MM.1S (cell line): Measurements from ENCODE around the gene PRKCE.

Experiments used
- DNase-seq: peaks from one replicate; pipeline ENCODE4 v3.0.0-alpha.2; 2015
- H2AFZ ChIP-seq: fragments of 300-600 bp; sonication (generic); 2 replicates; pipeline ENCODE4 v1.6.0; 2016; ENCODE audit warnings: antibody characterized with exemption, low read length
- H3F3A ChIP-seq: fragments of 300-600 bp; sonication (generic); 2 replicates; pipeline ENCODE4 v1.6.1; 2016; ENCODE audit warnings: mild to moderate bottlenecking, antibody characterized with exemption, low read length, moderate library complexity, mixed read lengths; ENCODE audit not compliant: insufficient read depth
- H3K27ac ChIP-seq: fragments of 300-600 bp; sonication (generic); 2 replicates; pipeline ENCODE4 v1.5.1; 2016; ENCODE audit warnings: mild to moderate bottlenecking, low read length
- H3K27me3 ChIP-seq: fragments of 300-600 bp; sonication (generic); replicated peaks from 2 replicates; pipeline ENCODE4 v1.6.0; 2016; ENCODE audit warnings: low read length; ENCODE audit not compliant: insufficient read depth
- H3K36me3 ChIP-seq: fragments of 300-600 bp; sonication (generic); replicated peaks from 2 replicates; pipeline ENCODE4 v1.6.1; 2016; ENCODE audit warnings: mild to moderate bottlenecking, low read length, mixed read lengths; ENCODE audit not compliant: insufficient read depth
- H3K4me1 ChIP-seq: fragments of 300-600 bp; sonication (generic); 2 replicates; pipeline ENCODE4 v1.6.1; 2016; ENCODE audit warnings: low read length, mixed read lengths
- H3K4me2 ChIP-seq: fragments of 300-600 bp; sonication (generic); 2 replicates; pipeline ENCODE4 v1.6.0; 2016; ENCODE audit warnings: low read depth, low read length
- H3K4me3 ChIP-seq: fragments of 300-600 bp; sonication (generic); 2 replicates; pipeline ENCODE4 v1.5.1; 2016; ENCODE audit warnings: low read length, mixed read lengths
- H3K79me2 ChIP-seq: fragments of 300-600 bp; sonication (generic); 2 replicates; pipeline ENCODE4 v1.6.1; 2016; ENCODE audit warnings: mixed run types, low read length, mixed read lengths
- H3K9ac ChIP-seq: fragments of 300-600 bp; sonication (generic); 2 replicates; pipeline ENCODE4 v1.6.1; 2016; ENCODE audit warnings: low read length, mixed read lengths
- H3K9me2 ChIP-seq: fragments of 300-600 bp; sonication (generic); replicated peaks from 2 replicates; pipeline ENCODE4 v1.6.1; 2016; ENCODE audit warnings: mild to moderate bottlenecking, low read length, mixed read lengths; ENCODE audit not compliant: insufficient read depth
- H3K9me3 ChIP-seq: fragments of 300-600 bp; sonication (generic); replicated peaks from 2 replicates; pipeline ENCODE4 v1.6.1; 2016; ENCODE audit warnings: mild to moderate bottlenecking, low read length, mixed read lengths; ENCODE audit not compliant: insufficient read depth
- H4K20me1 ChIP-seq: fragments of 300-600 bp; sonication (generic); 2 replicates; pipeline ENCODE4 v1.6.1; 2016; ENCODE audit warnings: mild to moderate bottlenecking, low read length, moderate library complexity, mixed read lengths; ENCODE audit not compliant: insufficient read depth
- EZH2 ChIP-seq: fragments of 300-600 bp; sonication (generic); optimal IDR thresholded peaks from 2 replicates; pipeline ENCODE3; 2017; ENCODE audit warnings: low read depth, mild to moderate bottlenecking, antibody characterized with exemption, low read length, mixed read lengths
- EZH2phosphoT487 ChIP-seq: fragments of 300-600 bp; sonication (generic); IDR thresholded peaks from 2 replicates; pipeline ENCODE4 v1.6.1; 2018; ENCODE audit warnings: antibody characterized with exemption, low read length
- TF ChIP-seq, protein P1 (sequence below): fragments of 300-600 bp; sonication (generic); IDR thresholded peaks from 2 replicates; pipeline ENCODE4 v1.5.1; 2016; ENCODE audit warnings: antibody characterized with exemption, low read length, mixed read lengths

PRKCE gene

GRCh38 chr2:45651415-45652089 lies at the start of gene PRKCE:
Gene PRKCE, plus strand, starts transcription at chr2:45651675.
- H3K4me1 ChIP-seq: peaks cover 11% of the 10 kb centered on the region; the same call in 1 of the 2 replicates
- peak within 1 kb of the TSS; percentile 81 for H3K4me2 ChIP-seq
- H3K27ac ChIP-seq: peak within 1 kb of the TSS; percentile 68; the same call in 1 of the 2 replicates
- H3K9me2 ChIP-seq: no peaks in the 10 kb centered on the region
- DNase-seq: peak; percentile 45
- H2AFZ ChIP-seq: peak within 1 kb of the TSS; percentile 87
- H3K9ac ChIP-seq: peak within 1 kb of the TSS; percentile 80
- H3K4me3 ChIP-seq: peak within 1 kb of the TSS; percentile 92
- peaks cover 41% of the 10 kb centered on the region for H3K79me2 ChIP-seq
- no peaks in the 10 kb centered on the region for H4K20me1 ChIP-seq
- peaks cover 10% of the 10 kb centered on the region; the same call in 1 of the 2 replicates for H3F3A ChIP-seq
- TF ChIP-seq, protein P1, sequence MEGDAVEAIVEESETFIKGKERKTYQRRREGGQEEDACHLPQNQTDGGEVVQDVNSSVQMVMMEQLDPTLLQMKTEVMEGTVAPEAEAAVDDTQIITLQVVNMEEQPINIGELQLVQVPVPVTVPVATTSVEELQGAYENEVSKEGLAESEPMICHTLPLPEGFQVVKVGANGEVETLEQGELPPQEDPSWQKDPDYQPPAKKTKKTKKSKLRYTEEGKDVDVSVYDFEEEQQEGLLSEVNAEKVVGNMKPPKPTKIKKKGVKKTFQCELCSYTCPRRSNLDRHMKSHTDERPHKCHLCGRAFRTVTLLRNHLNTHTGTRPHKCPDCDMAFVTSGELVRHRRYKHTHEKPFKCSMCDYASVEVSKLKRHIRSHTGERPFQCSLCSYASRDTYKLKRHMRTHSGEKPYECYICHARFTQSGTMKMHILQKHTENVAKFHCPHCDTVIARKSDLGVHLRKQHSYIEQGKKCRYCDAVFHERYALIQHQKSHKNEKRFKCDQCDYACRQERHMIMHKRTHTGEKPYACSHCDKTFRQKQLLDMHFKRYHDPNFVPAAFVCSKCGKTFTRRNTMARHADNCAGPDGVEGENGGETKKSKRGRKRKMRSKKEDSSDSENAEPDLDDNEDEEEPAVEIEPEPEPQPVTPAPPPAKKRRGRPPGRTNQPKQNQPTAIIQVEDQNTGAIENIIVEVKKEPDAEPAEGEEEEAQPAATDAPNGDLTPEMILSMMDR: no peak
- H3K36me3 ChIP-seq: no peaks in the 10 kb centered on the region
- no peaks in the 10 kb centered on the region for H3K27me3 ChIP-seq
- H3K9me3 ChIP-seq: no peaks in the 10 kb centered on the region

- Histone ChIP-seq H3K27ac (no peak overlapping the region), H2AFZ (no peak overlapping the region), H3K4me1 (0 out of 2 replicates have a peak, but pooled peaks cover 3% of the 10 kb centered on the region), H4K20me1 (no peaks in the 10 kb centered on the region), H3K9me2 (no peaks in the 10 kb centered on the region), H3K27me3 (no peaks in the 10 kb centered on the region), H3K36me3 (peaks cover 2% of the 10 kb centered on the region; the same call in 1 of the 2 replicates), H3F3A (no peaks in the 10 kb centered on the region), H3K79me2 (peaks cover 16% of the 10 kb centered on the region), H3K4me2 (no peak overlapping the region), H3K9ac (no peak overlapping the region), H3K9me3 (no peaks in the 10 kb centered on the region), H3K4me3 (no peak overlapping the region)
- DNase-seq: no peak
- TF ChIP-seq EZH2phosphoT487: no peak
- TF ChIP-seq, protein P1: no peak
- TF ChIP-seq EZH2: no peak
These were observed 48.9 kb upstream of the PRKCE start for GRCh38 chr2:45602624-45603023.

GRCh38 chr2:45605116-45605515 lies 46.4 kb upstream of the PRKCE start:
- Histone ChIP-seq H3K27ac (no peak overlapping the region), H3K4me1 (peaks cover 14% of the 10 kb centered on the region; the same call in 1 of the 2 replicates)
- no peak for DNase-seq

More at GRCh38 chr2:45605116-45605515, 46.4 kb upstream of the PRKCE start:
- Histone ChIP-seq H3K79me2 (peaks cover 41% of the 10 kb centered on the region), H3K4me3 (no peak overlapping the region), H3F3A (no peaks in the 10 kb centered on the region), H2AFZ (no peak overlapping the region), H3K4me2 (no peak overlapping the region), H3K9ac (no peak overlapping the region), H3K9me2 (no peaks in the 10 kb centered on the region), H3K27me3 (no peaks in the 10 kb centered on the region), H3K9me3 (no peaks in the 10 kb centered on the region), H4K20me1 (no peaks in the 10 kb centered on the region), H3K36me3 (no peaks in the 10 kb centered on the region; the same call in 1 of the 2 replicates)
- TF ChIP-seq EZH2phosphoT487 (no peak), EZH2 (no peak)
- TF ChIP-seq, protein P1: no peak
